ENCODE data around the gene MAN1C1. TPM values are rescaled to one million over a fixed set of nuclear protein-coding genes. Genes with fewer than 3 reads are reported as not detected.
A peak's percentile ranks its signal among the peaks of the same experiment; 100 is the strongest.

The MAN1C1 gene
- 0.58 and 0.88 TPM in 2 replicates for total RNA-seq (2013; cell fraction: nucleolus; rRNA removed)
- total RNA-seq (2014; rRNA removed) = 0.23 TPM in 1 of 2 replicates, not detected in the other
- 0.09 and 0.22 TPM in 2 replicates for total RNA-seq (2014; rRNA removed; fragmentation: Illumina TruSeq; extraction: Trizol)
- 0.19 and 0.21 TPM in 2 replicates for total RNA-seq (2021)
- not detected for polyA plus RNA-seq (2011; ENCODE audit: low read depth)
- polyA plus RNA-seq (2011; rRNA removed) = 0.35 and 0.38 TPM in 2 replicates
- polyA plus RNA-seq (2011; cell fraction: cytosol; rRNA removed) = 0.64 and 0.70 TPM in 2 replicates
- 1.0 and 1.1 TPM in 2 replicates for polyA plus RNA-seq (2011; cell fraction: nucleus; rRNA removed)
- 0.16 and 0.29 TPM in 2 replicates for polyA plus RNA-seq (2012)
- 0.12 TPM in 1 of 2 replicates, not detected in the other for polyA plus RNA-seq (2014; fragmentation: Illumina TruSeq; extraction: Trizol)
- not detected for polyA plus RNA-seq (2014; fragmentation: Nextera tagmentation; extraction: Ambion mirVana)
- 0.18 and 0.56 TPM in 2 replicates for polyA plus RNA-seq (2014; rRNA removed)
- polyA plus RNA-seq (2016; fragmentation: Nextera tagmentation; extraction: Ambion mirVana) = under 1 TPM in 1 of 2 experiments, not detected in 1; 0.15 TPM
- 0.46 and 0.80 TPM in 2 replicates for polyA minus RNA-seq (2011; rRNA and poly(A)+ RNA removed)
- 0.62 TPM in 1 of 2 replicates, not detected in the other for polyA minus RNA-seq (2011; cell fraction: cytosol; rRNA and poly(A)+ RNA removed)
- polyA minus RNA-seq (2011; cell fraction: nucleus; rRNA and poly(A)+ RNA removed) = 0.24 and 0.29 TPM in 2 replicates
- Bru-seq, nascent RNA = percentile 36 among the genes with signal in this experiment
- percentile 33 among the genes with signal in this experiment for BruChase-seq, experiment 1, labeled RNA remaining after a 6-hour chase
- BruChase-seq, experiment 2, labeled RNA remaining after a 2-hour chase = percentile 40 among the genes with signal in this experiment
- long read RNA-seq, experiment 1, partial matches to known transcripts = 0 of 1 reads
- long read RNA-seq, experiment 1, other reads (novel, unspliced or antisense) = 1 of 1 reads
- long read RNA-seq, experiment 2, partial matches to known transcripts = 1 of 5 reads
- long read RNA-seq, experiment 2, other reads (novel, unspliced or antisense) = 4 of 5 reads

DNA sequence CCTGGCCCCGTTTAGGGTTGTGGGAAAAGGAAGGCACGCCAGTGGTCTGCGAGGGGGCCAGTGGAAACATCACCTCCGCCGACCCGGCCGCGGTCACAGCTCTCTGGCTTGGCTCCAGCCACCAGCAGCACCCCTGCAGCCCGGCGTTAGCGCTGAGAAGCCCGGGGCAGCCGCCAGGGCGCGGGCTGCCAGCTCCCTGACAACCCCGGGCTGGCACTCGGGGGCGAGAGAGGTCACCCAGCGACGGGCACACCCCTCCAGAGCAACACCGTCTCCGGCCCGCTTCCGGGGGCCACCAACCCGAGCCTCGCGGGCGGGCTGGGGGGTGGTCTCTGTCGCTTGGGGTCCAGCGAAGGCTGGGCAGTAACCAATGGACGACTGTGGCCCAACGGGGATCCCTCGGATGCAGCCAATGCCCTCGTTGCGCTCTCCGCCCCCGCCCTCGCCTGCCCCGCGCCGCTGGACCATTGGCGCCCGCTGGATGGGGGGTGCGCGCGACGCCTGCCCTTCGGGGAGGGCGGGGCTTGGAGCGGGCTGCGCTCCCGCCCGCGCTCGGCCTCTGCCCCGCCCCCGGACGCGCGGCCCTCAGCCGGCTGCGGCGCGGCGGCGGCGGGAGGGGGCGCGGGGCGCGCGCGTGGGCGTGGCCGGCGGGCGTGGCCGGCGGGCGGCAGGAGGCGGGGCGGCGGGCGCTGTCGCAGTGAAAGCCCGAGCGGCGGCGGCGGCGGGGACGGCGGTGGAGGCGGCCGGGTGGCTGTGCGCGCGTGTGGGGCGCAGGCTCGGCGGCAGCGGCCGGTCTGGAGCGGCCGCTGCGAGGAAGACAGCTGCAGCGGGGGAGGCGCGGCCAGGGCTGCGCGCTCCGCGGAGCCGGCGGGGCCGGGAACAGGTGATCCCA, at the start of gene MAN1C1:
MAN1C1 (plus strand) TSS at position 697 of the 892 bp plus-strand sequence. CDS start 1,007 bp downstream, outside the sequence.
- no peaks in the 10 kb centered on the region for H3K36me3 ChIP-seq (ENCODE audit: control insufficient read depth in 2 of 2, insufficient read depth in 2 of 2, low read length in 1 of 2)
- WGBS (ENCODE audit: insufficient coverage, insufficient replicate concordance, low lambda C conversion rate, missing lambda C conversion rate) = 2% methylated on average over 48 of the region's 116 CpGs
- H3K4me1 ChIP-seq (ENCODE audit: control insufficient read depth, insufficient read depth, low read length) = peaks cover 40% of the 10 kb centered on the region
- ATAC-seq (peak; percentile 84), FAIRE-seq (no peak), DNase-seq (ENCODE audit: low read depth, low spot score) (no peak)
- no peaks in the 10 kb centered on the region for H3K79me2 ChIP-seq (ENCODE audit: control insufficient read depth, insufficient read depth, low read length)
- no peaks in the 10 kb centered on the region for H3K9me3 ChIP-seq (replicated peaks; ENCODE audit: control insufficient read depth, insufficient read depth, low read length)
- RAD21 ChIA-PET (ENCODE audit: unreplicated experiment) = no interaction called here
- H3K4me2 ChIP-seq (ENCODE audit: control insufficient read depth, insufficient read depth) = peak within 1 kb of the TSS; percentile 88
- H3K4me3 ChIP-seq = peak within 1 kb of the TSS; percentile 70
- intact Hi-C loops (cut with micrococcal nuclease; ENCODE audit: unreplicated experiment) = no loop called here
- no peaks in the 10 kb centered on the region for H4K20me1 ChIP-seq (ENCODE audit: control insufficient read depth, insufficient read depth)
- no peak within 1 kb of the TSS for H3K27ac ChIP-seq (ENCODE audit: control insufficient read depth, insufficient read depth)
- in situ Hi-C loops (cut with MboI) = no loop called here
- BruUV-seq (replicated peaks) = no TSS peak
- POLR2A ChIA-PET = interaction anchor here (0.5 to 1.2 kb wide), 3 partner anchors 8 to 365 kb away, joined by 3 to 8 read pairs (median 3); no protein-coding TSS in a partner anchor
- CTCF ChIA-PET = interaction anchor here (0.7 kb wide), 1 partner anchor 11 kb away, joined by 4 read pairs; no protein-coding TSS in a partner anchor
- H3K27me3 ChIP-seq (replicated peaks in 1 of 2; ENCODE audit: control insufficient read depth in 2 of 2, insufficient read depth in 2 of 2, low read length in 1 of 2) = peaks cover 0 to 4% of the 10 kb centered on the region in 2 experiments; a peak in 2 of 4 replicates
- 0 out of 2 replicates have a peak within 1 kb of the TSS, but pooled peaks have one; percentile 26 for H3K9ac ChIP-seq (ENCODE audit: control insufficient read depth, insufficient read depth, low read length)
- H2AFZ ChIP-seq (ENCODE audit: control insufficient read depth, low read depth, low read length) = peak within 1 kb of the TSS; percentile 79
- SMC1A ChIA-PET (ENCODE audit: uncharacterized antibody, unreplicated experiment) = no interaction called here
- TF ChIP-seq NR2F1 (conservative IDR thresholded peaks at IDR 0.05) = peak; percentile 72; the same call in 1 of the 2 replicates
- TF ChIP-seq RFX5 (IDR thresholded peaks at IDR 0.05; ENCODE audit: low read depth, low read length) = no peak
- TF ChIP-seq ATF7 (IDR thresholded peaks at IDR 0.05; ENCODE audit: low read depth) = no peak
- no peak for TF ChIP-seq SREBF2 (IDR thresholded peaks at IDR 0.05; ENCODE audit: low read length)
- TF ChIP-seq DPF2 (IDR thresholded peaks at IDR 0.05) = peak; percentile 35
- TF ChIP-seq, protein P1, sequence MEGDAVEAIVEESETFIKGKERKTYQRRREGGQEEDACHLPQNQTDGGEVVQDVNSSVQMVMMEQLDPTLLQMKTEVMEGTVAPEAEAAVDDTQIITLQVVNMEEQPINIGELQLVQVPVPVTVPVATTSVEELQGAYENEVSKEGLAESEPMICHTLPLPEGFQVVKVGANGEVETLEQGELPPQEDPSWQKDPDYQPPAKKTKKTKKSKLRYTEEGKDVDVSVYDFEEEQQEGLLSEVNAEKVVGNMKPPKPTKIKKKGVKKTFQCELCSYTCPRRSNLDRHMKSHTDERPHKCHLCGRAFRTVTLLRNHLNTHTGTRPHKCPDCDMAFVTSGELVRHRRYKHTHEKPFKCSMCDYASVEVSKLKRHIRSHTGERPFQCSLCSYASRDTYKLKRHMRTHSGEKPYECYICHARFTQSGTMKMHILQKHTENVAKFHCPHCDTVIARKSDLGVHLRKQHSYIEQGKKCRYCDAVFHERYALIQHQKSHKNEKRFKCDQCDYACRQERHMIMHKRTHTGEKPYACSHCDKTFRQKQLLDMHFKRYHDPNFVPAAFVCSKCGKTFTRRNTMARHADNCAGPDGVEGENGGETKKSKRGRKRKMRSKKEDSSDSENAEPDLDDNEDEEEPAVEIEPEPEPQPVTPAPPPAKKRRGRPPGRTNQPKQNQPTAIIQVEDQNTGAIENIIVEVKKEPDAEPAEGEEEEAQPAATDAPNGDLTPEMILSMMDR (IDR thresholded peaks at IDR 0.05 in 2 of 3, conservative IDR thresholded peaks at IDR 0.05 in 1 of 3; ENCODE audit: control insufficient read depth in 2 of 3, extremely low read depth in 1 of 3, insufficient read depth in 1 of 3, low read depth in 3 of 3, low read length in 3 of 3) = peak; percentile 9 to 20 (median 10); a peak in 2 of 6 replicates
- peak; percentile 58 for TF ChIP-seq GATAD2B (conservative IDR thresholded peaks at IDR 0.05; ENCODE audit: low read depth)
- 0 out of 2 replicates have a peak, but pooled peaks have one; percentile 44 for TF ChIP-seq ZNF207 (IDR thresholded peaks at IDR 0.05; ENCODE audit: borderline replicate concordance)
- no peak for TF ChIP-seq CHD4 (IDR thresholded peaks at IDR 0.05)
- peak; percentile 5 to 61 for TF ChIP-seq EGR1 (IDR thresholded peaks at IDR 0.05; ENCODE audit: borderline replicate concordance in 1 of 2, low read depth in 2 of 2, low read length in 2 of 2)
- no peak for TF ChIP-seq RCOR1 (conservative IDR thresholded peaks at IDR 0.05; ENCODE audit: low read depth, low read length)
- peak; percentile 39; the same call in 1 of the 2 replicates for TF ChIP-seq LARP7 (IDR thresholded peaks at IDR 0.05)
- TF ChIP-seq YY1 (IDR thresholded peaks at IDR 0.05; ENCODE audit: low read depth, low read length) = 0 out of 2 replicates have a peak, but pooled peaks have one; percentile 4
- TF ChIP-seq, protein P2, sequence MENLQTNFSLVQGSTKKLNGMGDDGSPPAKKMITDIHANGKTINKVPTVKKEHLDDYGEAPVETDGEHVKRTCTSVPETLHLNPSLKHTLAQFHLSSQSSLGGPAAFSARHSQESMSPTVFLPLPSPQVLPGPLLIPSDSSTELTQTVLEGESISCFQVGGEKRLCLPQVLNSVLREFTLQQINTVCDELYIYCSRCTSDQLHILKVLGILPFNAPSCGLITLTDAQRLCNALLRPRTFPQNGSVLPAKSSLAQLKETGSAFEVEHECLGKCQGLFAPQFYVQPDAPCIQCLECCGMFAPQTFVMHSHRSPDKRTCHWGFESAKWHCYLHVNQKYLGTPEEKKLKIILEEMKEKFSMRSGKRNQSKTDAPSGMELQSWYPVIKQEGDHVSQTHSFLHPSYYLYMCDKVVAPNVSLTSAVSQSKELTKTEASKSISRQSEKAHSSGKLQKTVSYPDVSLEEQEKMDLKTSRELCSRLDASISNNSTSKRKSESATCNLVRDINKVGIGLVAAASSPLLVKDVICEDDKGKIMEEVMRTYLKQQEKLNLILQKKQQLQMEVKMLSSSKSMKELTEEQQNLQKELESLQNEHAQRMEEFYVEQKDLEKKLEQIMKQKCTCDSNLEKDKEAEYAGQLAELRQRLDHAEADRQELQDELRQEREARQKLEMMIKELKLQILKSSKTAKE (IDR thresholded peaks at IDR 0.05; ENCODE audit: low read depth, poor library complexity, severe bottlenecking) = no peak
- 0 out of 2 replicates have a peak, but pooled peaks have one; percentile 6 for TF ChIP-seq NRF1 (conservative IDR thresholded peaks at IDR 0.05; ENCODE audit: low read depth, low read length)

All from GM12878 (cell line).